Activated CD8-positive, alpha-beta T cell treated with anti-CD3 and anti-CD28 coated beads for 36 hours (primary cell): ENCODE results near the gene KIAA1549. TPM values are rescaled to one million over a fixed set of nuclear protein-coding genes. Genes with fewer than 3 reads are reported as not detected.

ENCODE experiments used
- ATAC-seq: fragments of 200-7000 bp; cut with Tn5 transposase; one replicate; pipeline ENCODE4 v1.10.0; 2021; ENCODE audit warnings: mild to moderate bottlenecking, moderate library complexity
- CTCF ChIA-PET: fragments of 350-600 bp; sonication (Branson Sonifier 250); formaldehyde crosslinking; loops from one replicate; lab custom pipeline; 2021; ENCODE audit warnings: antibody characterized with exemption; lab: Charles Lee
- POLR2A ChIA-PET: fragments of 350-600 bp; sonication (Branson Sonifier 250); formaldehyde crosslinking; loops from one replicate; lab custom pipeline; 2021; ENCODE audit warnings: antibody characterized with exemption; lab: Charles Lee
- DNase-seq: peaks from one replicate; pipeline ENCODE4 v3.0.0-alpha.2; 2020
- H3K27ac Mint-ChIP-seq: one replicate; pipeline ENCODE4 v1.8.0; 2021; ENCODE audit warnings: mild to moderate bottlenecking, mixed read lengths
- H3K27me3 Mint-ChIP-seq: one replicate; pipeline ENCODE4 v1.8.0; 2021; ENCODE audit warnings: mixed read lengths
- H3K36me3 Mint-ChIP-seq: one replicate; pipeline ENCODE4 v1.8.0; 2021; ENCODE audit warnings: low read depth, mixed read lengths
- H3K4me1 Mint-ChIP-seq: one replicate; pipeline ENCODE4 v1.8.0; 2021; ENCODE audit warnings: low read depth, mixed read lengths
- H3K4me3 Mint-ChIP-seq: one replicate; pipeline ENCODE4 v1.8.0; 2021; ENCODE audit warnings: mild to moderate bottlenecking, moderate library complexity, mixed read lengths
- H3K9me3 Mint-ChIP-seq: one replicate; pipeline ENCODE4 v1.8.0; 2021; ENCODE audit warnings: mixed read lengths
- CTCF ChIP-seq: fragments of 200-600 bp; IDR thresholded peaks from one replicate; pipeline ENCODE4 v1.8.0; 2022; ENCODE audit warnings: antibody characterized with exemption, mild to moderate bottlenecking
- intact Hi-C: fragments of 100-400 bp; cut with micrococcal nuclease; formaldehyde crosslinking; loops from one replicate; pipeline ENCODE4 v1.10.0; 2022
- total RNA-seq, 2 experiments: library from RNA; stranded (reverse); gene quantifications; one replicate each; pipeline ENCODE4 v1.2.3, GENCODE V29; 2021

Gene KIAA1549
- total RNA-seq, 2 experiments from 2014 or later, result 1.3 to 1.5 TPM

- peaks cover 1% of the 10 kb centered on the region for H3K27me3 Mint-ChIP-seq
- ATAC-seq (no peak), DNase-seq (no peak)
- no peak overlapping the region for H3K4me3 Mint-ChIP-seq
- H3K9me3 Mint-ChIP-seq, result peaks cover 4% of the 10 kb centered on the region
- no peak overlapping the region for H3K27ac Mint-ChIP-seq
- no peak for TF ChIP-seq CTCF
- intact Hi-C loops, result no loop called here
- peaks cover 1% of the 10 kb centered on the region for H3K4me1 Mint-ChIP-seq
- ChIA-PET CTCF (no interaction called here), POLR2A (no interaction called here)
- H3K36me3 Mint-ChIP-seq, result no peaks in the 10 kb centered on the region
These were observed 178.5 kb downstream of the KIAA1549 start for GRCh38 chr7:138802706-138803105.

- POLR2A ChIA-PET, result no interaction called here
These were observed 179.9 kb downstream of the KIAA1549 start for GRCh38 chr7:138801256-138801655.

GRCh38 chr7:138799336-138800000, 181.7 kb downstream of the KIAA1549 start:
- POLR2A ChIA-PET, result no interaction called here
- CTCF ChIA-PET, result no interaction called here

More at GRCh38 chr7:138801256-138801655, 179.9 kb downstream of the KIAA1549 start:
- DNase-seq (no peak), ATAC-seq (no peak)
- H3K4me1 Mint-ChIP-seq, result peaks cover 5% of the 10 kb centered on the region
- no peaks in the 10 kb centered on the region for H3K36me3 Mint-ChIP-seq
- H3K9me3 Mint-ChIP-seq, result no peaks in the 10 kb centered on the region
- TF ChIP-seq CTCF, result no peak
- intact Hi-C loops, result no loop called here
- H3K4me3 Mint-ChIP-seq, result no peak overlapping the region
- H3K27ac Mint-ChIP-seq, result no peak overlapping the region
- peaks cover 1% of the 10 kb centered on the region for H3K27me3 Mint-ChIP-seq
- CTCF ChIA-PET, result no interaction called here

GRCh38 chr7:138798836-138799235, 182.4 kb downstream of the KIAA1549 start:
- no peak for ATAC-seq
- H3K4me1 Mint-ChIP-seq, result peaks cover 5% of the 10 kb centered on the region

More at GRCh38 chr7:138799336-138800000, 181.7 kb downstream of the KIAA1549 start:
- ATAC-seq, result no peak
- Mint-ChIP-seq H3K4me3 (no peak overlapping the region), H3K27me3 (peaks cover 1% of the 10 kb centered on the region), H3K27ac (no peak overlapping the region), H3K36me3 (no peaks in the 10 kb centered on the region), H3K4me1 (peaks cover 5% of the 10 kb centered on the region), H3K9me3 (no peaks in the 10 kb centered on the region)
- intact Hi-C loops, result no loop called here
- no peak for TF ChIP-seq CTCF
- DNase-seq, result no peak

More at GRCh38 chr7:138798836-138799235, 182.4 kb downstream of the KIAA1549 start:
- CTCF ChIA-PET, result no interaction called here
- POLR2A ChIA-PET, result no interaction called here
- intact Hi-C loops, result no loop called here
- no peak for DNase-seq
- TF ChIP-seq CTCF, result no peak
- Mint-ChIP-seq H3K9me3 (no peaks in the 10 kb centered on the region), H3K4me3 (no peak overlapping the region), H3K27ac (no peak overlapping the region), H3K36me3 (no peaks in the 10 kb centered on the region), H3K27me3 (peaks cover 1% of the 10 kb centered on the region)
